ENCODE measurements around the gene RBM6. TPM values are rescaled to one million over a fixed set of nuclear protein-coding genes. Genes with fewer than 3 reads are reported as not detected.
A peak's percentile ranks its signal among the peaks of the same experiment; 100 is the strongest.

RBM6 gene
- total and polyA plus RNA-seq, 2 of the 4 experiments (the other 2 are of a cell fraction), result 38.5 to 64.6 TPM

DNA sequence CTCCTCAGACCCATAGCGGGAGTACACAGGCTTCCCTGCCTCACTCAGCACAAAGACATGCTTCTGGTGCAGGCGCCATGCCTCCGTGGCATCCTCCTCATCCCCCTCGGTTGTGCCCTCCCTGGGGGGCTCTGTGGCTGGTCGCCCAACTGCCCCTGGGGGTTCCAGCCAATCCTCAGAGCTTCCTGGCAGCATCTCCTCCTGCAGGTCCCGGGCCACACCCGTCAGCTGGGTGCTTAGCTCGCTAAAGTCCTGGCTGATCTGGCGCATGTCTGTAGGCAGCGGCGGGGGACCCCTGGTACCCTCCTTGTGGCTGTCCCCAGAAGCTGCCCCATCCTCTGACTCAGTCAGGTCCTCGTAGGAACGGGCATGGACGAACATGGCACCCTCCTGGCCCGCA is 28.3 kb upstream of the RBM6 start:
- intact Hi-C loops (cut with micrococcal nuclease), result no loop called here
- H3K79me1 ChIP-seq (ENCODE audit: low read depth in 1 of 2, low read length in 2 of 2), result peaks cover 0 to 4% of the 10 kb centered on the region in 2 experiments; a peak in 2 of 4 replicates
- DNase-seq, result no peak

More for the DNA sequence above, 28.3 kb upstream of the RBM6 start:
- peaks cover 21% of the 10 kb centered on the region for H3K36me3 ChIP-seq (ENCODE audit: control insufficient read depth, insufficient read depth, low read length)
- no peaks in the 10 kb centered on the region for H3K27me3 ChIP-seq (ENCODE audit: control insufficient read depth, insufficient read depth, low read length)
- H3K4me3 ChIP-seq (ENCODE audit: insufficient read depth, low read depth, low read length), result no peak overlapping the region
- H2BK20ac ChIP-seq (ENCODE audit: low read depth, low read length), result no peak overlapping the region
- no peak overlapping the region for H3K56ac ChIP-seq (ENCODE audit: extremely low read depth, insufficient read depth, low read length)
- H3K9me1 ChIP-seq (ENCODE audit: insufficient read depth, low read length), result peaks cover 1% of the 10 kb centered on the region; the same call in 1 of the 2 replicates
- H4K20me1 ChIP-seq (ENCODE audit: insufficient read depth, low read length), result peaks cover 2% of the 10 kb centered on the region; the same call in 1 of the 2 replicates
- no peak overlapping the region for H3K9ac ChIP-seq (ENCODE audit: low read depth, low read length)
- no peak overlapping the region for H3K14ac ChIP-seq (replicated peaks; ENCODE audit: low read depth, low read length)
- no peak overlapping the region for H4K5ac ChIP-seq (ENCODE audit: low read depth, low read length)
- BruUV-seq (replicated peaks), result no TSS peak
- H4K8ac ChIP-seq (ENCODE audit: low read depth in 2 of 2, low read length in 2 of 2), result no peak overlapping the region
- no peak overlapping the region for H3K23ac ChIP-seq (ENCODE audit: low read depth, low read length)
- H2BK15ac ChIP-seq (ENCODE audit: low read depth, low read length), result no peak overlapping the region
- TF ChIP-seq NFE2L2 (IDR thresholded peaks at IDR 0.05; ENCODE audit: low read depth, low read length), result no peak
- TF ChIP-seq MAZ (IDR thresholded peaks at IDR 0.05; ENCODE audit: borderline replicate concordance, low read depth, low read length), result no peak
- TF ChIP-seq RAD21 (IDR thresholded peaks at IDR 0.05; ENCODE audit: low read length), result no peak
- no peak for TF ChIP-seq POLR2A (IDR thresholded peaks at IDR 0.05; ENCODE audit: low read depth, low read length)
- no peak for TF ChIP-seq MXI1 (IDR thresholded peaks at IDR 0.05; ENCODE audit: borderline replicate concordance, low read depth, low read length)
- TF ChIP-seq BHLHE40 (IDR thresholded peaks at IDR 0.05; ENCODE audit: low read depth, low read length), result no peak
- no peak for TF ChIP-seq SMC3 (IDR thresholded peaks at IDR 0.05; ENCODE audit: low read depth, low read length)
- TF ChIP-seq CEBPB (IDR thresholded peaks at IDR 0.05; ENCODE audit: low read depth, low read length), result no peak
- TF ChIP-seq, protein P1, sequence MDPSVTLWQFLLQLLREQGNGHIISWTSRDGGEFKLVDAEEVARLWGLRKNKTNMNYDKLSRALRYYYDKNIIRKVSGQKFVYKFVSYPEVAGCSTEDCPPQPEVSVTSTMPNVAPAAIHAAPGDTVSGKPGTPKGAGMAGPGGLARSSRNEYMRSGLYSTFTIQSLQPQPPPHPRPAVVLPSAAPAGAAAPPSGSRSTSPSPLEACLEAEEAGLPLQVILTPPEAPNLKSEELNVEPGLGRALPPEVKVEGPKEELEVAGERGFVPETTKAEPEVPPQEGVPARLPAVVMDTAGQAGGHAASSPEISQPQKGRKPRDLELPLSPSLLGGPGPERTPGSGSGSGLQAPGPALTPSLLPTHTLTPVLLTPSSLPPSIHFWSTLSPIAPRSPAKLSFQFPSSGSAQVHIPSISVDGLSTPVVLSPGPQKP (IDR thresholded peaks at IDR 0.05; ENCODE audit: borderline replicate concordance, low read depth, low read length), result no peak
- TF ChIP-seq, protein P2, sequence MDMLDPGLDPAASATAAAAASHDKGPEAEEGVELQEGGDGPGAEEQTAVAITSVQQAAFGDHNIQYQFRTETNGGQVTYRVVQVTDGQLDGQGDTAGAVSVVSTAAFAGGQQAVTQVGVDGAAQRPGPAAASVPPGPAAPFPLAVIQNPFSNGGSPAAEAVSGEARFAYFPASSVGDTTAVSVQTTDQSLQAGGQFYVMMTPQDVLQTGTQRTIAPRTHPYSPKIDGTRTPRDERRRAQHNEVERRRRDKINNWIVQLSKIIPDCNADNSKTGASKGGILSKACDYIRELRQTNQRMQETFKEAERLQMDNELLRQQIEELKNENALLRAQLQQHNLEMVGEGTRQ (IDR thresholded peaks at IDR 0.05; ENCODE audit: low read depth, low read length), result no peak
- no peak for TF ChIP-seq RFX5 (IDR thresholded peaks at IDR 0.05; ENCODE audit: low read depth, low read length)
- ChIA-PET CTCF (no interaction called here), POLR2A (ENCODE audit: unreplicated experiment) (no interaction called here)
- in situ Hi-C loops (cut with MboI; ENCODE audit: low sequenced_read_pairs), result no loop called here
- no peaks in the 10 kb centered on the region for H3K4me1 ChIP-seq (ENCODE audit: control insufficient read depth, insufficient read depth, low read length)
- ATAC-seq (ENCODE audit: low read depth), result no peak
- H3K9me3 ChIP-seq (ENCODE audit: control insufficient read depth, insufficient read depth, low read length), result no peaks in the 10 kb centered on the region
- no peak overlapping the region for H3K27ac ChIP-seq (ENCODE audit: insufficient read depth, low read length)
- dilution Hi-C loops (cut with HindIII; ENCODE audit: low sequenced_read_pairs, unreplicated experiment), result no loop called here
- no peak overlapping the region for H2BK5ac ChIP-seq (ENCODE audit: low read depth, low read length, poor library complexity, severe bottlenecking)
- WGBS, 2 experiments (ENCODE audit: extremely low coverage in 2 of 2, insufficient read length in 1 of 2), result 94% methylated on average over 11 of the region's 15 CpGs; no CpG with 5 or more reads in 1 of the 2 experiments
- H4K91ac ChIP-seq (ENCODE audit: insufficient read depth, low read depth, low read length), result no peak overlapping the region
- peak overlapping the region; percentile 11 for H2AFZ ChIP-seq (replicated peaks; ENCODE audit: low read length, poor library complexity)
- H2AK9ac ChIP-seq (replicated peaks; ENCODE audit: low read depth, low read length, poor library complexity), result peak overlapping the region; percentile 16
- no peak overlapping the region for H3K4me2 ChIP-seq (ENCODE audit: low read depth, low read length)
- H3K18ac ChIP-seq (ENCODE audit: low read depth, low read length), result no peak overlapping the region
- H2BK120ac ChIP-seq (ENCODE audit: low read depth, low read length), result no peak overlapping the region
- no peak overlapping the region for H3K4ac ChIP-seq (ENCODE audit: low read depth, low read length)
- H2AK5ac ChIP-seq (ENCODE audit: low read depth, low read length), result no peak overlapping the region
